GM12878 (cell line): ENCODE data around the gene ILRUN. TPM values are rescaled to one million over a fixed set of nuclear protein-coding genes. Genes with fewer than 3 reads are reported as not detected.

Source experiments
- ATAC-seq: fragments of 200-7000 bp; cut with Tn5 transposase; 3 replicates; pipeline ENCODE4 v1.9.1; 2020; ENCODE audit warnings: mild to moderate bottlenecking, moderate library complexity
- BruUV-seq: library from RNA; stranded (reverse); fragments of 400-500 nt; replicated peaks from 2 replicates; lab custom pipeline; 2021; lab: Mats Ljungman, UMichigan
- CTCF ChIA-PET: fragments of 300-600 bp; sonication (Branson Sonifier 250); formaldehyde crosslinking; extraction: SDS; loops from one replicate; lab custom pipeline; 2021; ENCODE audit warnings: inconsistent platforms; lab: Yijun Ruan, JAX
- POLR2A ChIA-PET: fragments of 350-600 bp; formaldehyde crosslinking; extraction: SDS; loops from one replicate; lab custom pipeline; 2021; ENCODE audit warnings: inconsistent platforms; lab: Charles Lee
- RAD21 ChIA-PET: fragments of 300-600 bp; sonication (Branson Sonifier 250); formaldehyde crosslinking; loops from one replicate; lab custom pipeline; 2023; ENCODE audit warnings: antibody characterized with exemption; ENCODE audit not compliant: unreplicated experiment; lab: Charles Lee
- SMC1A ChIA-PET: fragments of 300-600 bp; sonication (Branson Sonifier 250); formaldehyde crosslinking; loops from one replicate; lab custom pipeline; 2023; ENCODE audit not compliant: unreplicated experiment, uncharacterized antibody; lab: Charles Lee
- DNase-seq: peaks from one replicate; pipeline ENCODE4 v3.0.0-alpha.2; 2011; ENCODE audit warnings: low read depth, low spot score
- FAIRE-seq: peaks from 3 replicates; lab custom pipeline; 2011; peaks lifted over from hg19 to GRCh38; lab: Jason Lieb, UNC
- H2AFZ ChIP-seq: 2 replicates; pipeline ENCODE4 v1.6.0; 2011; ENCODE audit warnings: low read depth, low read length, control low read depth; ENCODE audit not compliant: control insufficient read depth
- H3K27ac ChIP-seq: 2 replicates; pipeline ENCODE4 v1.5.1; 2011; ENCODE audit warnings: control low read depth; ENCODE audit not compliant: control insufficient read depth, insufficient read depth
- H3K27me3 ChIP-seq, 2 experiments: replicated peaks in 1 of 2; 2 replicates each; pipeline versions ENCODE4 v1.6.0 to v1.6.1; 2011; ENCODE audit warnings: low read length in 1 of 2; ENCODE audit not compliant: control insufficient read depth in 2 of 2, insufficient read depth in 2 of 2
- H3K36me3 ChIP-seq, 2 experiments: 2 replicates each; pipeline ENCODE4 v1.5.1; 2011; ENCODE audit warnings: low read length in 1 of 2; ENCODE audit not compliant: control insufficient read depth in 2 of 2, insufficient read depth in 2 of 2
- H3K4me1 ChIP-seq: 2 replicates; pipeline ENCODE4 v1.6.1; 2011; ENCODE audit warnings: mild to moderate bottlenecking, low read length, moderate library complexity, mixed read lengths; ENCODE audit not compliant: control insufficient read depth, insufficient read depth
- H3K4me2 ChIP-seq: 2 replicates; pipeline ENCODE4 v1.6.0; 2011; ENCODE audit warnings: control low read depth; ENCODE audit not compliant: control insufficient read depth, insufficient read depth
- H3K4me3 ChIP-seq: fragments of 200-600 bp; sonication (generic); 2 replicates; pipeline ENCODE4 v1.5.1; 2016
- H3K79me2 ChIP-seq: 2 replicates; pipeline ENCODE4 v1.6.0; 2011; ENCODE audit warnings: low read length; ENCODE audit not compliant: control insufficient read depth, insufficient read depth
- H3K9ac ChIP-seq: 2 replicates; pipeline ENCODE4 v1.8.0; 2011; ENCODE audit warnings: low read length, control low read depth, mixed read lengths; ENCODE audit not compliant: control insufficient read depth, insufficient read depth
- H3K9me3 ChIP-seq: replicated peaks from 3 replicates; pipeline ENCODE4 v1.5.1; 2011; ENCODE audit warnings: mild to moderate bottlenecking, low read length; ENCODE audit not compliant: control insufficient read depth, insufficient read depth
- H4K20me1 ChIP-seq: 2 replicates; pipeline ENCODE4 v1.6.0; 2011; ENCODE audit not compliant: control insufficient read depth, insufficient read depth
- BCL3 ChIP-seq: IDR thresholded peaks from 2 replicates; pipeline ENCODE4 v1.6.1; 2011; ENCODE audit warnings: borderline replicate concordance, low read depth, mild to moderate bottlenecking, moderate library complexity, low read length; ENCODE audit not compliant: insufficient read depth, poor library complexity, severe bottlenecking
- CHD4 ChIP-seq: fragments of 200-600 bp; sonication (generic); IDR thresholded peaks from 2 replicates; pipeline ENCODE4 v1.6.1; 2016; ENCODE audit warnings: mild to moderate bottlenecking
- ETV6 ChIP-seq, 2 experiments: fragments of 450-650 bp in 1 of 2; IDR thresholded peaks in 1 of 2; conservative IDR thresholded peaks in 1 of 2; 2 replicates each; pipeline ENCODE4 v1.6.1; 2014; ENCODE audit warnings: antibody characterized with exemption in 1 of 2, borderline replicate concordance in 1 of 2, low read depth in 1 of 2, mild to moderate bottlenecking in 1 of 2, moderate library complexity in 1 of 2
- FOXM1 ChIP-seq: IDR thresholded peaks from 2 replicates; pipeline ENCODE4 v1.6.1; 2012; ENCODE audit warnings: low read depth, mild to moderate bottlenecking, inconsistent platforms, low read length, moderate library complexity
- KAT2A ChIP-seq: conservative IDR thresholded peaks from 2 replicates; pipeline ENCODE4 v1.6.1; 2011; ENCODE audit warnings: low read depth, low read length; ENCODE audit not compliant: control insufficient read depth
- RBBP5 ChIP-seq: fragments of 200-600 bp; sonication (generic); conservative IDR thresholded peaks from 2 replicates; pipeline ENCODE4 v1.6.1; 2016
- SREBF2 ChIP-seq: IDR thresholded peaks from 2 replicates; pipeline ENCODE4 v1.6.1; 2012; ENCODE audit warnings: mild to moderate bottlenecking, low read length
- TCF7 ChIP-seq: IDR thresholded peaks from 2 replicates; pipeline ENCODE4 v1.6.1; 2014; ENCODE audit warnings: antibody characterized with exemption, borderline replicate concordance
- WGBS: methylation state at CpG from one replicate; pipeline ENCODE4 v1.1.6; 2016; ENCODE audit warnings: low lambda C conversion rate; ENCODE audit not compliant: insufficient replicate concordance, insufficient coverage; ENCODE audit errors: missing lambda C conversion rate; 5-methylcytosine and 5-hydroxymethylcytosine counted together
- in situ Hi-C: fragments of 300-500 bp; cut with MboI; formaldehyde crosslinking; loops from 9 replicates; pipeline ENCODE4 v1.14.3; 2018; ENCODE audit warnings: mixed read lengths
- intact Hi-C: fragments of 100-400 bp; cut with micrococcal nuclease; formaldehyde crosslinking; loops from one replicate; pipeline ENCODE4 v1.14.2; 2022; ENCODE audit not compliant: unreplicated experiment
- polyA plus RNA-seq, 11 experiments: library from polyadenylated mRNA; depleted of rRNA in 4 of 11; unstranded in 6 of 11; stranded (reverse) in 5 of 11; fragments of >200 nt; fragmentation: Nextera tagmentation in 4 of 11; fragmentation: Illumina TruSeq in 1 of 11; extraction: Ambion mirVana in 4 of 11; extraction: Trizol in 1 of 11; gene quantifications; 1 replicate in 1 of 11; 2 replicates in 10 of 11; pipeline versions ENCODE4 v1.2.1 to v1.2.3, GENCODE V29; 2011 to 2016; ENCODE audit warnings: inconsistent platforms in 2 of 11, missing spikeins in 2 of 11, low read depth in 1 of 11
- total RNA-seq, 4 experiments: library from RNA; depleted of rRNA in 3 of 4; stranded (reverse); fragments of >200 nt in 3 of 4; fragmentation: Illumina TruSeq in 1 of 4; extraction: Trizol in 1 of 4; gene quantifications; 2 replicates each; pipeline versions ENCODE4 v1.2.1 to v1.2.3, GENCODE V29; 2013 to 2021
- TF ChIP-seq, protein P1 (sequence below): IDR thresholded peaks from 2 replicates; pipeline ENCODE4 v1.6.1; 2011; ENCODE audit warnings: low read depth, mild to moderate bottlenecking, low read length, moderate library complexity, borderline replicate concordance; ENCODE audit errors: extremely low read depth
- TF ChIP-seq, protein P2 (sequence below): fragments of 450-650 bp; IDR thresholded peaks from 2 replicates; pipeline ENCODE4 v1.6.1; 2017; ENCODE audit warnings: mild to moderate bottlenecking, moderate library complexity
- TF ChIP-seq, protein P3 (sequence below), 3 experiments: IDR thresholded peaks in 2 of 3; conservative IDR thresholded peaks in 1 of 3; 2 replicates each; pipeline ENCODE4 v1.5.1; 2011; ENCODE audit warnings: low read depth in 3 of 3, low read length in 3 of 3, mild to moderate bottlenecking in 3 of 3, control low read depth in 2 of 3, moderate library complexity in 2 of 3, inconsistent platforms in 1 of 3, mixed read lengths in 1 of 3; ENCODE audit not compliant: control insufficient read depth in 2 of 3, insufficient read depth in 1 of 3; ENCODE audit errors: extremely low read depth in 1 of 3

The ILRUN gene
- total and polyA plus RNA-seq, 10 of the 15 experiments (the other 5 are each of a cell fraction or from before 2014, with no cell fraction given), result 21.0 to 114 (median 48.9) TPM

GRCh38 chr6:34705241-34705640, 8.7 kb upstream of the ILRUN start (continued):
- TF ChIP-seq, protein P1, sequence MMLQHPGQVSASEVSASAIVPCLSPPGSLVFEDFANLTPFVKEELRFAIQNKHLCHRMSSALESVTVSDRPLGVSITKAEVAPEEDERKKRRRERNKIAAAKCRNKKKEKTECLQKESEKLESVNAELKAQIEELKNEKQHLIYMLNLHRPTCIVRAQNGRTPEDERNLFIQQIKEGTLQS, result no peak
- no peak for TF ChIP-seq FOXM1
- TF ChIP-seq, all 136 proteins: peak for 0

DNA sequence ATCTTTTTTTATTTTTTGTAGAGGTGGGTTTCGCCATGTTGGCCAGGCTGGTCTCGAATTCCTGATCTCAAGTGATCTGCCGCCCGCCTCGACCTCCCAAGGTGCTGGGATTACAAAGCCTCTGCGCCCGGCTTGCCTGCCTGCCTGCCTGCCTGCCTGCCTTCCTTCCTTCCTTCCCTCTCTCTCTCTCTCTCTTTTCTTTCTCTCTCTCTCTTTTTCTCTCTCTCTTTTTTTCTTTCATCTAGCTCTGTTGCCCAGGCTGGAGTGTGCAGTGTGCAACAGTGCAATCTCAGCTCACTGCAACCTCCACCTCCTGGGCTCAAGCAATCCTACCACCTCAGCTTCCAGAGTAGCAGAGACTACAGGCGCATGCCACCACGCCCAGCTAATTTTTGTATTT, 4.6 kb upstream of the ILRUN start:
- SMC1A ChIA-PET, result interaction anchor here (1.0 kb wide), 1 partner anchor 53 kb away, joined by 3 read pairs; no protein-coding TSS in a partner anchor
- 78% methylated on average over 9 of the region's 9 CpGs for WGBS
- DNase-seq (no peak), ATAC-seq (no peak), FAIRE-seq (no peak)
- no peaks in the 10 kb centered on the region for H4K20me1 ChIP-seq
- POLR2A ChIA-PET, result interaction anchor here (0.6 kb wide), 1 partner anchor 1308 kb away, joined by 3 read pairs; no protein-coding TSS in a partner anchor
- H3K4me1 ChIP-seq, result no peaks in the 10 kb centered on the region
- H3K27me3 ChIP-seq, result no peaks in the 10 kb centered on the region
- H3K4me3 ChIP-seq, result no peak overlapping the region
- no TSS peak for BruUV-seq
- TF ChIP-seq, protein P2, sequence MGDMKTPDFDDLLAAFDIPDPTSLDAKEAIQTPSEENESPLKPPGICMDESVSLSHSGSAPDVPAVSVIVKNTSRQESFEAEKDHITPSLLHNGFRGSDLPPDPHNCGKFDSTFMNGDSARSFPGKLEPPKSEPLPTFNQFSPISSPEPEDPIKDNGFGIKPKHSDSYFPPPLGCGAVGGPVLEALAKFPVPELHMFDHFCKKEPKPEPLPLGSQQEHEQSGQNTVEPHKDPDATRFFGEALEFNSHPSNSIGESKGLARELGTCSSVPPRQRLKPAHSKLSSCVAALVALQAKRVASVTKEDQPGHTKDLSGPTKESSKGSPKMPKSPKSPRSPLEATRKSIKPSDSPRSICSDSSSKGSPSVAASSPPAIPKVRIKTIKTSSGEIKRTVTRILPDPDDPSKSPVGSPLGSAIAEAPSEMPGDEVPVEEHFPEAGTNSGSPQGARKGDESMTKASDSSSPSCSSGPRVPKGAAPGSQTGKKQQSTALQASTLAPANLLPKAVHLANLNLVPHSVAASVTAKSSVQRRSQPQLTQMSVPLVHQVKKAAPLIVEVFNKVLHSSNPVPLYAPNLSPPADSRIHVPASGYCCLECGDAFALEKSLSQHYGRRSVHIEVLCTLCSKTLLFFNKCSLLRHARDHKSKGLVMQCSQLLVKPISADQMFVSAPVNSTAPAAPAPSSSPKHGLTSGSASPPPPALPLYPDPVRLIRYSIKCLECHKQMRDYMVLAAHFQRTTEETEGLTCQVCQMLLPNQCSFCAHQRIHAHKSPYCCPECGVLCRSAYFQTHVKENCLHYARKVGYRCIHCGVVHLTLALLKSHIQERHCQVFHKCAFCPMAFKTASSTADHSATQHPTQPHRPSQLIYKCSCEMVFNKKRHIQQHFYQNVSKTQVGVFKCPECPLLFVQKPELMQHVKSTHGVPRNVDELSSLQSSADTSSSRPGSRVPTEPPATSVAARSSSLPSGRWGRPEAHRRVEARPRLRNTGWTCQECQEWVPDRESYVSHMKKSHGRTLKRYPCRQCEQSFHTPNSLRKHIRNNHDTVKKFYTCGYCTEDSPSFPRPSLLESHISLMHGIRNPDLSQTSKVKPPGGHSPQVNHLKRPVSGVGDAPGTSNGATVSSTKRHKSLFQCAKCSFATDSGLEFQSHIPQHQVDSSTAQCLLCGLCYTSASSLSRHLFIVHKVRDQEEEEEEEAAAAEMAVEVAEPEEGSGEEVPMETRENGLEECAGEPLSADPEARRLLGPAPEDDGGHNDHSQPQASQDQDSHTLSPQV, result no peak
- TF ChIP-seq TCF7, result no peak
- no peak for TF ChIP-seq SREBF2
- no peak for TF ChIP-seq BCL3
- TF ChIP-seq ETV6 (conservative IDR thresholded peaks at IDR 0.05 in 1 of 2, IDR thresholded peaks at IDR 0.05 in 1 of 2; ENCODE audit: borderline replicate concordance in 1 of 2, low read depth in 1 of 2), result no peak
- TF ChIP-seq KAT2A, result no peak
- TF ChIP-seq, protein P3, sequence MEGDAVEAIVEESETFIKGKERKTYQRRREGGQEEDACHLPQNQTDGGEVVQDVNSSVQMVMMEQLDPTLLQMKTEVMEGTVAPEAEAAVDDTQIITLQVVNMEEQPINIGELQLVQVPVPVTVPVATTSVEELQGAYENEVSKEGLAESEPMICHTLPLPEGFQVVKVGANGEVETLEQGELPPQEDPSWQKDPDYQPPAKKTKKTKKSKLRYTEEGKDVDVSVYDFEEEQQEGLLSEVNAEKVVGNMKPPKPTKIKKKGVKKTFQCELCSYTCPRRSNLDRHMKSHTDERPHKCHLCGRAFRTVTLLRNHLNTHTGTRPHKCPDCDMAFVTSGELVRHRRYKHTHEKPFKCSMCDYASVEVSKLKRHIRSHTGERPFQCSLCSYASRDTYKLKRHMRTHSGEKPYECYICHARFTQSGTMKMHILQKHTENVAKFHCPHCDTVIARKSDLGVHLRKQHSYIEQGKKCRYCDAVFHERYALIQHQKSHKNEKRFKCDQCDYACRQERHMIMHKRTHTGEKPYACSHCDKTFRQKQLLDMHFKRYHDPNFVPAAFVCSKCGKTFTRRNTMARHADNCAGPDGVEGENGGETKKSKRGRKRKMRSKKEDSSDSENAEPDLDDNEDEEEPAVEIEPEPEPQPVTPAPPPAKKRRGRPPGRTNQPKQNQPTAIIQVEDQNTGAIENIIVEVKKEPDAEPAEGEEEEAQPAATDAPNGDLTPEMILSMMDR (IDR thresholded peaks at IDR 0.05 in 2 of 3, conservative IDR thresholded peaks at IDR 0.05 in 1 of 3; ENCODE audit: control insufficient read depth in 2 of 3, extremely low read depth in 1 of 3, insufficient read depth in 1 of 3, low read depth in 3 of 3, low read length in 3 of 3), result no peak
- no peak for TF ChIP-seq RBBP5
- TF ChIP-seq CHD4, result no peak
- CTCF ChIA-PET, result interaction anchor here (0.7 to 1.2 kb wide), 2 partner anchors 8 to 923 kb away, joined by 4 read pairs; no protein-coding TSS in a partner anchor
- no peak overlapping the region for H3K9ac ChIP-seq
- RAD21 ChIA-PET, result no interaction called here
- no peaks in the 10 kb centered on the region for H3K9me3 ChIP-seq
- H3K4me2 ChIP-seq, result no peak overlapping the region
- H3K79me2 ChIP-seq, result peaks cover 10% of the 10 kb centered on the region
- intact Hi-C loops (no loop called here), in situ Hi-C loops (no loop called here)
- H3K27ac ChIP-seq, result no peak overlapping the region
- no peaks in the 10 kb centered on the region for H3K36me3 ChIP-seq
- H2AFZ ChIP-seq, result no peak overlapping the region
